ENCODE data around the gene USP7.

DNA sequence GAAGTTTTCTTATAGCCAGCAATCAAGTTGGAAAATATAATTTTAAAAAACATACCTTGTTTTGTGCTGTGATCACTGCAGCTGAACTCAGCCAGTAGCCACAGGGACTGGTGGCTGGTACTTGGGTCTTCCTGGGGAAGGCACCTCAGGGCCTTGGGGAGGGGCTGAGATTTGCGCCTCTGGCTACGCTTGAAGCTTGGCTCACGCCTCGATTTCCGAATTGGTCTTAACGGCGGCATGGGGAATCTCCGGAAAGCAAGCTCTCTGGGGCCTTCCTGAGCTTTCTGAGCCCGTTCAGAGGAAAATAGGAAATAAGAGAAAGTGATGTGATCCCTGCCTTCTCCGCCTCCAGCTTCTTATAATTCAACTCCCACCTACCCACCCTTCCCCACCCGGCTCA, 11.3 kb upstream of the USP7 start:
- TF ChIP-seq, protein P1, sequence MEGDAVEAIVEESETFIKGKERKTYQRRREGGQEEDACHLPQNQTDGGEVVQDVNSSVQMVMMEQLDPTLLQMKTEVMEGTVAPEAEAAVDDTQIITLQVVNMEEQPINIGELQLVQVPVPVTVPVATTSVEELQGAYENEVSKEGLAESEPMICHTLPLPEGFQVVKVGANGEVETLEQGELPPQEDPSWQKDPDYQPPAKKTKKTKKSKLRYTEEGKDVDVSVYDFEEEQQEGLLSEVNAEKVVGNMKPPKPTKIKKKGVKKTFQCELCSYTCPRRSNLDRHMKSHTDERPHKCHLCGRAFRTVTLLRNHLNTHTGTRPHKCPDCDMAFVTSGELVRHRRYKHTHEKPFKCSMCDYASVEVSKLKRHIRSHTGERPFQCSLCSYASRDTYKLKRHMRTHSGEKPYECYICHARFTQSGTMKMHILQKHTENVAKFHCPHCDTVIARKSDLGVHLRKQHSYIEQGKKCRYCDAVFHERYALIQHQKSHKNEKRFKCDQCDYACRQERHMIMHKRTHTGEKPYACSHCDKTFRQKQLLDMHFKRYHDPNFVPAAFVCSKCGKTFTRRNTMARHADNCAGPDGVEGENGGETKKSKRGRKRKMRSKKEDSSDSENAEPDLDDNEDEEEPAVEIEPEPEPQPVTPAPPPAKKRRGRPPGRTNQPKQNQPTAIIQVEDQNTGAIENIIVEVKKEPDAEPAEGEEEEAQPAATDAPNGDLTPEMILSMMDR (IDR thresholded peaks at IDR 0.05): no peak
- TF ChIP-seq POLR2A (IDR thresholded peaks at IDR 0.05) (no peak), POLR2AphosphoS5 (IDR thresholded peaks at IDR 0.05) (no peak)

Measured in gastroesophageal sphincter (tissue), 3 donors.